ENCODE results near the gene HDAC11. TPM values are rescaled to one million over a fixed set of nuclear protein-coding genes. Genes with fewer than 3 reads are reported as not detected.
A peak's percentile ranks its signal among the peaks of the same experiment; 100 is the strongest.

The HDAC11 gene
- total and polyA plus RNA-seq, 2 of the 13 experiments (the other 11 are each of a cell fraction or from before 2014, with no cell fraction given) = 13.7 to 33.1 TPM

- TF ChIP-seq ZNF280D (CRISPR knock-in tag; IDR thresholded peaks at IDR 0.05) = peak; percentile 96
- no peak for TF ChIP-seq ZNF354B (CRISPR knock-in tag; IDR thresholded peaks at IDR 0.05)
- no peak for TF ChIP-seq ZNF615 (CRISPR knock-in tag; IDR thresholded peaks at IDR 0.05; ENCODE audit: borderline replicate concordance)
- TF ChIP-seq ZBTB42 (CRISPR knock-in tag; IDR thresholded peaks at IDR 0.05) = 0 out of 2 replicates have a peak, but pooled peaks have one; percentile 30
- TF ChIP-seq FOSL1 (CRISPR knock-in tag; IDR thresholded peaks at IDR 0.05; ENCODE audit: borderline replicate concordance) = no peak
- peak; percentile 91; the same call in 1 of the 2 replicates for TF ChIP-seq ZFP36L1 (CRISPR knock-in tag; IDR thresholded peaks at IDR 0.05)
- TF ChIP-seq ZSCAN9 (CRISPR knock-in tag; IDR thresholded peaks at IDR 0.05; ENCODE audit: borderline replicate concordance) = peak; percentile 89; the same call in 1 of the 2 replicates
- no peak for TF ChIP-seq MTF1 (CRISPR knock-in tag; IDR thresholded peaks at IDR 0.05)
- peak; percentile 70 for TF ChIP-seq ZFX (CRISPR knock-in tag; IDR thresholded peaks at IDR 0.05; ENCODE audit: low read depth)
- no peak for TF ChIP-seq GTF3A (CRISPR knock-in tag; conservative IDR thresholded peaks at IDR 0.05)
- TF ChIP-seq NR0B2 (CRISPR knock-in tag; IDR thresholded peaks at IDR 0.05) = no peak
- TF ChIP-seq ZNF652 (CRISPR knock-in tag; IDR thresholded peaks at IDR 0.05; ENCODE audit: borderline replicate concordance, low read depth) = peak; percentile 76; the same call in 1 of the 2 replicates
- TF ChIP-seq ZNF776 (CRISPR knock-in tag; IDR thresholded peaks at IDR 0.05) = no peak
- no peak for TF ChIP-seq ZNF337 (CRISPR knock-in tag; IDR thresholded peaks at IDR 0.05; ENCODE audit: borderline replicate concordance, low read depth)
- TF ChIP-seq RNF2 (conservative IDR thresholded peaks at IDR 0.05; ENCODE audit: low read depth) = no peak
- no peak for TF ChIP-seq SYNCRIP (IDR thresholded peaks at IDR 0.05; ENCODE audit: insufficient read depth, low read depth, low read length)
- peak; percentile 75 for TF ChIP-seq GABPB1 (CRISPR knock-in tag; IDR thresholded peaks at IDR 0.05)
- no peak for TF ChIP-seq ZNF552 (CRISPR knock-in tag; IDR thresholded peaks at IDR 0.05; ENCODE audit: borderline replicate concordance)
- 0 out of 2 replicates have a peak, but pooled peaks have one; percentile 15 for TF ChIP-seq STAG1 (CRISPR knock-in tag; IDR thresholded peaks at IDR 0.05)
- no peak for TF ChIP-seq EZH2 (conservative IDR thresholded peaks at IDR 0.05; ENCODE audit: low read depth, low read length)
- no peak for TF ChIP-seq SP1 (IDR thresholded peaks at IDR 0.05)
- TF ChIP-seq SP1 (CRISPR knock-in tag; IDR thresholded peaks at IDR 0.05) = peak; percentile 56; the same call in 1 of the 2 replicates
- TF ChIP-seq FOXJ3 (CRISPR knock-in tag; IDR thresholded peaks at IDR 0.05; ENCODE audit: borderline replicate concordance) = peak; percentile 95
- TF ChIP-seq ZNF773 (CRISPR knock-in tag; IDR thresholded peaks at IDR 0.05; ENCODE audit: borderline replicate concordance) = no peak
- TF ChIP-seq HOXA7 (CRISPR knock-in tag; IDR thresholded peaks at IDR 0.05) = peak; percentile 61; the same call in 1 of the 2 replicates
- 0 out of 2 replicates have a peak, but pooled peaks have one; percentile 52 for TF ChIP-seq ZNF616 (CRISPR knock-in tag; IDR thresholded peaks at IDR 0.05; ENCODE audit: low read depth)
- TF ChIP-seq ZGPAT (CRISPR knock-in tag; IDR thresholded peaks at IDR 0.05) = peak; percentile 98
These were observed 9.1 kb upstream of the HDAC11 start (continued) for GRCh38 chr3:13470894-13471574.

Measured in HepG2 (cell line).